Neural progenitor cell (in vitro differentiated cells): Measurements from ENCODE around the gene SFSWAP. TPM values are rescaled to one million over a fixed set of nuclear protein-coding genes. Genes with fewer than 3 reads are reported as not detected.

Experiments
- DNase-seq: peaks from one replicate; pipeline ENCODE4 v3.0.0-alpha.2; 2016; ENCODE audit warnings: low spot score
- H2AFZ ChIP-seq: fragments of 200-600 bp; sonication (generic); replicated peaks from 2 replicates; pipeline ENCODE4 v1.6.1; 2016; ENCODE audit warnings: antibody characterized with exemption
- H3F3A ChIP-seq: fragments of 200-600 bp; sonication (generic); 2 replicates; pipeline ENCODE4 v1.6.1; 2016; ENCODE audit warnings: antibody characterized with exemption, low read depth
- H3K27ac ChIP-seq: fragments of 200-600 bp; sonication (generic); 2 replicates; pipeline ENCODE4 v1.5.1; 2016; ENCODE audit warnings: mild to moderate bottlenecking
- H3K27me3 ChIP-seq: fragments of 200-600 bp; sonication (generic); 2 replicates; pipeline ENCODE4 v1.6.1; 2016; ENCODE audit warnings: mild to moderate bottlenecking, moderate library complexity
- H3K36me3 ChIP-seq: fragments of 200-600 bp; sonication (generic); 2 replicates; pipeline ENCODE4 v1.5.1; 2016
- H3K4me1 ChIP-seq: fragments of 200-600 bp; sonication (generic); 2 replicates; pipeline ENCODE4 v1.6.1; 2016; ENCODE audit warnings: mixed run types
- H3K4me2 ChIP-seq: fragments of 200-600 bp; sonication (generic); 2 replicates; pipeline ENCODE4 v1.6.1; 2016
- H3K4me3 ChIP-seq: fragments of 200-600 bp; sonication (generic); 2 replicates; pipeline ENCODE4 v1.5.1; 2016
- H3K79me2 ChIP-seq: fragments of 200-600 bp; sonication (generic); 2 replicates; pipeline ENCODE4 v1.6.1; 2016; ENCODE audit warnings: low read depth
- H3K9ac ChIP-seq: fragments of 200-600 bp; sonication (generic); 2 replicates; pipeline ENCODE4 v1.6.1; 2016
- H3K9me3 ChIP-seq: fragments of 200-600 bp; sonication (generic); 2 replicates; pipeline ENCODE4 v1.5.1; 2016; ENCODE audit warnings: low read depth
- H4K20me1 ChIP-seq: fragments of 200-600 bp; sonication (generic); 2 replicates; pipeline ENCODE4 v1.6.1; 2016; ENCODE audit warnings: low read depth
- H3K27ac Mint-ChIP-seq: 3 replicates; pipeline ENCODE4 v1.8.0; 2021; ENCODE audit warnings: mixed read lengths
- H3K27me3 Mint-ChIP-seq: 2 replicates; pipeline ENCODE4 v1.8.0; 2022; ENCODE audit warnings: low read depth, mild to moderate bottlenecking, inconsistent platforms, moderate library complexity, mixed read lengths; ENCODE audit not compliant: insufficient read depth
- H3K36me3 Mint-ChIP-seq: 3 replicates; pipeline ENCODE4 v1.8.0; 2021; ENCODE audit warnings: mixed read lengths
- H3K4me1 Mint-ChIP-seq: 3 replicates; pipeline ENCODE4 v1.8.0; 2021; ENCODE audit warnings: mixed read lengths
- H3K4me3 Mint-ChIP-seq: 3 replicates; pipeline ENCODE4 v1.8.0; 2021; ENCODE audit warnings: mild to moderate bottlenecking, moderate library complexity, mixed read lengths
- H3K9me3 Mint-ChIP-seq: 3 replicates; pipeline ENCODE4 v1.8.0; 2020; ENCODE audit warnings: mixed read lengths
- CTCF ChIP-seq: fragments of 200-600 bp; sonication (generic); IDR thresholded peaks from 2 replicates; pipeline ENCODE4 v1.5.1; 2017; ENCODE audit warnings: antibody characterized with exemption, mild to moderate bottlenecking
- EZH2 ChIP-seq: fragments of 200-600 bp; sonication (generic); IDR thresholded peaks from 2 replicates; pipeline ENCODE4 v1.6.1; 2017; ENCODE audit warnings: antibody characterized with exemption, mild to moderate bottlenecking, moderate library complexity
- EZH2phosphoT487 ChIP-seq: fragments of 200-600 bp; sonication (generic); IDR thresholded peaks from 2 replicates; pipeline ENCODE4 v1.6.1; 2017; ENCODE audit warnings: antibody characterized with exemption
- total RNA-seq: library from RNA; depleted of rRNA; stranded (reverse); fragments of >200 nt; gene quantifications from 2 replicates; pipeline ENCODE4 v1.2.3, GENCODE V29; 2015; ENCODE audit warnings: low replicate concordance

Gene SFSWAP
- total RNA-seq, 1 donor from 2014 or later, result 37.0 TPM

GRCh38 chr12:131795064-131795463 lies 84.2 kb downstream of the SFSWAP start:
- Histone ChIP-seq H3F3A (peaks cover 20% of the 10 kb centered on the region), H3K27ac (no peak overlapping the region), H3K4me2 (no peak overlapping the region), H3K9me3 (no peaks in the 10 kb centered on the region), H3K4me1 (peaks cover 16% of the 10 kb centered on the region), H4K20me1 (no peaks in the 10 kb centered on the region), H3K79me2 (no peaks in the 10 kb centered on the region), H3K4me3 (no peak overlapping the region), H3K36me3 (no peaks in the 10 kb centered on the region), H2AFZ (no peak overlapping the region), H3K27me3 (no peaks in the 10 kb centered on the region), H3K9ac (no peak overlapping the region)
- TF ChIP-seq EZH2phosphoT487, result no peak
- no peak for TF ChIP-seq CTCF
- no peak for TF ChIP-seq EZH2
- H3K27me3 Mint-ChIP-seq, result peaks cover 3% of the 10 kb centered on the region
- H3K36me3 Mint-ChIP-seq, result peaks cover 18% of the 10 kb centered on the region
- no peaks in the 10 kb centered on the region for H3K9me3 Mint-ChIP-seq
- peaks cover 6% of the 10 kb centered on the region for H3K4me1 Mint-ChIP-seq
- no peak overlapping the region for H3K4me3 Mint-ChIP-seq
- no peak overlapping the region for H3K27ac Mint-ChIP-seq
- no peak for DNase-seq

GRCh38 chr12:131795690-131796410 lies 85.0 kb downstream of the SFSWAP start:
- no peak for DNase-seq
- Histone ChIP-seq H3K4me2 (no peak overlapping the region), H3K79me2 (no peaks in the 10 kb centered on the region), H2AFZ (no peak overlapping the region), H3F3A (peaks cover 15% of the 10 kb centered on the region), H3K4me1 (peaks cover 16% of the 10 kb centered on the region), H3K27ac (no peak overlapping the region), H3K27me3 (no peaks in the 10 kb centered on the region), H3K4me3 (no peak overlapping the region), H3K9ac (no peak overlapping the region), H4K20me1 (no peaks in the 10 kb centered on the region), H3K9me3 (no peaks in the 10 kb centered on the region), H3K36me3 (no peaks in the 10 kb centered on the region)
- TF ChIP-seq EZH2phosphoT487 (no peak), CTCF (no peak)
- Mint-ChIP-seq H3K36me3 (peaks cover 15% of the 10 kb centered on the region), H3K27me3 (peaks cover 2% of the 10 kb centered on the region), H3K9me3 (no peaks in the 10 kb centered on the region), H3K4me1 (peaks cover 6% of the 10 kb centered on the region), H3K27ac (peak overlapping the region; percentile 79), H3K4me3 (no peak overlapping the region)

GRCh38 chr12:131796411-131796736 lies 85.5 kb downstream of the SFSWAP start:
- TF ChIP-seq EZH2, result no peak
- no peak for TF ChIP-seq CTCF
- no peak for TF ChIP-seq EZH2phosphoT487
- Histone ChIP-seq H3K4me1 (peaks cover 16% of the 10 kb centered on the region), H3F3A (peaks cover 15% of the 10 kb centered on the region), H3K79me2 (no peaks in the 10 kb centered on the region), H2AFZ (no peak overlapping the region), H3K36me3 (no peaks in the 10 kb centered on the region), H4K20me1 (no peaks in the 10 kb centered on the region), H3K27me3 (no peaks in the 10 kb centered on the region), H3K9ac (no peak overlapping the region), H3K4me2 (no peak overlapping the region), H3K9me3 (no peaks in the 10 kb centered on the region), H3K4me3 (no peak overlapping the region), H3K27ac (no peak overlapping the region)
- Mint-ChIP-seq H3K4me1 (peaks cover 6% of the 10 kb centered on the region), H3K27ac (peak overlapping the region; percentile 79), H3K36me3 (peaks cover 14% of the 10 kb centered on the region), H3K9me3 (no peaks in the 10 kb centered on the region), H3K27me3 (peaks cover 2% of the 10 kb centered on the region), H3K4me3 (no peak overlapping the region)
- no peak for DNase-seq
